ENCODE data around the gene DDX52.
"Not testable (repeated sequence)": the region's sequence is repeated elsewhere in the genome, so short reads cannot be mapped to it uniquely, and the experiment has no call there.

DDX52 gene

GRCh38 chr17:37650419-37651003 is 7.3 kb upstream of the DDX52 start:
- peak; percentile 4 for DNase-seq (ENCODE audit: low spot score)

- DNase-seq (ENCODE audit: low spot score): no peak
Measured at GRCh38 chr17:37648555-37648954, 5.3 kb upstream of the DDX52 start.

GRCh38 chr17:37647856-37648255 is 4.6 kb upstream of the DDX52 start:
- DNase-seq (ENCODE audit: low spot score): no peak

- no peak for DNase-seq (ENCODE audit: low spot score)
Measured at GRCh38 chr17:37643869-37644268, 623 bp upstream of the DDX52 start.

- peak; percentile 3 for DNase-seq (ENCODE audit: low spot score)
Measured at GRCh38 chr17:37642681-37643080, 565 bp downstream of the DDX52 start.

- no peak for DNase-seq (ENCODE audit: low spot score)
Measured at GRCh38 chr17:37640015-37640414, 3.2 kb downstream of the DDX52 start.

GRCh38 chr17:37637956-37638355 is 5.3 kb downstream of the DDX52 start:
- DNase-seq (ENCODE audit: low spot score): no peak

GRCh38 chr17:37616430-37616829 is 26.8 kb downstream of the DDX52 start:
- DNase-seq (ENCODE audit: low spot score): not testable (repeated sequence)

- no peak for DNase-seq (ENCODE audit: low spot score)
Measured at GRCh38 chr17:37614823-37615222, 28.4 kb downstream of the DDX52 start.

GRCh38 chr17:37614391-37614790 is 28.9 kb downstream of the DDX52 start:
- no peak for DNase-seq (ENCODE audit: low spot score)

- DNase-seq (ENCODE audit: low spot score): peak; percentile 13
Measured at GRCh38 chr17:37610971-37611370, 32.3 kb downstream of the DDX52 start.

- DNase-seq (ENCODE audit: low spot score): not testable (repeated sequence)
Measured at GRCh38 chr17:37610041-37610420, 33.2 kb downstream of the DDX52 start.

- peak; percentile 96 for DNase-seq (ENCODE audit: low spot score)
Measured at GRCh38 chr17:37609170-37610040, 33.8 kb downstream of the DDX52 start, which contains the start of gene SYNRG. Gene SYNRG (minus strand): TSS chr17:37609418. CDS start chr17:37609355, 63 bp downstream.

- peak; percentile 29 for DNase-seq (ENCODE audit: low spot score)
Measured at GRCh38 chr17:37608351-37609169, 34.7 kb downstream of the DDX52 start.

GRCh38 chr17:37607637-37608331 is 35.5 kb downstream of the DDX52 start:
- no peak for DNase-seq (ENCODE audit: low spot score)

GRCh38 chr17:37605813-37606505 is 37.3 kb downstream of the DDX52 start:
- no peak for DNase-seq (ENCODE audit: low spot score)

GRCh38 chr17:37605081-37605480 is 38.2 kb downstream of the DDX52 start:
- DNase-seq (ENCODE audit: low spot score): peak; percentile 16

- DNase-seq (ENCODE audit: low spot score): no peak
Measured at GRCh38 chr17:37604556-37604955, 38.7 kb downstream of the DDX52 start.

- no peak for DNase-seq (ENCODE audit: low spot score)
Measured at GRCh38 chr17:37598145-37598544, 45.1 kb downstream of the DDX52 start.

GRCh38 chr17:37592291-37592690 is 51.0 kb downstream of the DDX52 start:
- DNase-seq (ENCODE audit: low spot score): no peak

GRCh38 chr17:37585066-37585465 is 58.2 kb downstream of the DDX52 start:
- DNase-seq (ENCODE audit: low spot score): no peak
